ENCODE measurements around the gene MUC4. TPM values are rescaled to one million over a fixed set of nuclear protein-coding genes. Genes with fewer than 3 reads are reported as not detected.
"Not testable (repeated sequence)": the region's sequence is repeated elsewhere in the genome, so short reads cannot be mapped to it uniquely, and the experiment has no call there.

MUC4 gene
- total RNA-seq, 2 donors from 2014 or later = 0.35 to 2.3 TPM

GRCh38 chr3:195731356-195731905, 80.3 kb downstream of the MUC4 start:
- Mint-ChIP-seq H3K4me1 (no peaks in the 10 kb centered on the region), H3K4me3 (no peak overlapping the region), H3K9me3 (no peaks in the 10 kb centered on the region), H3K36me3 (ENCODE audit: low read depth) (no peaks in the 10 kb centered on the region), H3K27me3 (ENCODE audit: insufficient read depth) (no peaks in the 10 kb centered on the region), H3K27ac (no peak overlapping the region)
- Histone ChIP-seq H3K4me1 (ENCODE audit: control insufficient read depth, insufficient read depth, low read length) (no peaks in the 10 kb centered on the region), H3K36me3 (ENCODE audit: control insufficient read depth, insufficient read depth, low read length) (no peaks in the 10 kb centered on the region), H3K4me3 (ENCODE audit: low read length) (no peak overlapping the region), H3K27me3 (ENCODE audit: control insufficient read depth, insufficient read depth, low read length, poor library complexity, severe bottlenecking) (no peaks in the 10 kb centered on the region), H3K9me3 (ENCODE audit: control insufficient read depth, low read length) (no peaks in the 10 kb centered on the region), H3K9ac (ENCODE audit: extremely low read depth, low read length, poor library complexity, severe bottlenecking) (no peak overlapping the region), H3K27ac (ENCODE audit: low read depth, low read length) (no peak overlapping the region)
- no peak for DNase-seq
- 92 to 95% methylated on average over 11 of the region's 11 CpGs for WGBS, 2 experiments (ENCODE audit: insufficient coverage in 1 of 2, insufficient read length in 1 of 2)
- TF ChIP-seq, protein P1, sequence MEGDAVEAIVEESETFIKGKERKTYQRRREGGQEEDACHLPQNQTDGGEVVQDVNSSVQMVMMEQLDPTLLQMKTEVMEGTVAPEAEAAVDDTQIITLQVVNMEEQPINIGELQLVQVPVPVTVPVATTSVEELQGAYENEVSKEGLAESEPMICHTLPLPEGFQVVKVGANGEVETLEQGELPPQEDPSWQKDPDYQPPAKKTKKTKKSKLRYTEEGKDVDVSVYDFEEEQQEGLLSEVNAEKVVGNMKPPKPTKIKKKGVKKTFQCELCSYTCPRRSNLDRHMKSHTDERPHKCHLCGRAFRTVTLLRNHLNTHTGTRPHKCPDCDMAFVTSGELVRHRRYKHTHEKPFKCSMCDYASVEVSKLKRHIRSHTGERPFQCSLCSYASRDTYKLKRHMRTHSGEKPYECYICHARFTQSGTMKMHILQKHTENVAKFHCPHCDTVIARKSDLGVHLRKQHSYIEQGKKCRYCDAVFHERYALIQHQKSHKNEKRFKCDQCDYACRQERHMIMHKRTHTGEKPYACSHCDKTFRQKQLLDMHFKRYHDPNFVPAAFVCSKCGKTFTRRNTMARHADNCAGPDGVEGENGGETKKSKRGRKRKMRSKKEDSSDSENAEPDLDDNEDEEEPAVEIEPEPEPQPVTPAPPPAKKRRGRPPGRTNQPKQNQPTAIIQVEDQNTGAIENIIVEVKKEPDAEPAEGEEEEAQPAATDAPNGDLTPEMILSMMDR (conservative IDR thresholded peaks at IDR 0.05) = no peak

DNA sequence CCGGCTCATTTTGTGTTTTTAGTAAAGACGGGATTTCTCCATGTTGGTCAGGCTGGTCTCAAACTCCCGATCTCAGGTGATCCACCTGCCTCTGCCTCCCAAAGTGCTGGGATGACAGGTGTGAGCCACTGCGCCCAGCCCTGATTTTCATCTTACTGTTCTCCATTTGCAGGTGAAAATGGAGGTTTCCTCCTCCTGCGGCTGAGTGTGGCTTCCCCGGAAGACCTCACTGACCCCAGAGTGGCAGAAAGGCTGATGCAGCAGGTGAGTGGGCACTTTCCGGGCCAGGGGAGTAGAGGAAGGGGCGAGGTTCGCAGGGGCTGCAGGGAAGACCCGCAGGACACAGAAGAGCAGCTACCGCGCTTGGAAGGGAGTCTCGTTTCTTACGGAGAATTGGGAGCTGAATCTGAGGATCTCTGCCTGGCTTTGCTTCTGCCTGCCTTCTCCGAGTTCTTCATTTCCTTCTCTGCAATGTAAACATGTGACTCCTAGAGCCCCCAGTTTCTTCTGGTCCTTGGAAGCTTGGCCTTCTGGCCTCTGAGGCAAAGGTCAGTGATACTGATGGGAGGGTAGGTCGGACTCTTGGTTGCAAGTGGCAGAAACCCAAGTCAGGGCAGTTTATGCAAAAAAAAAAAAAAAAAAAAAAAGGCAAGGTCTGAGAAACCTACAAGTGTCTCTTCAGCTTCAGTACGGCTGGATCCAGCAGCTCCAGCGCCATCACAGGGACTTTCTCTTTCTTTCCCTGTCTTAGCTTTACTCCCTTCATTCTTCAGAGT, 82.1 kb downstream of the MUC4 start:
- Mint-ChIP-seq H3K27ac (no peak overlapping the region), H3K27me3 (ENCODE audit: insufficient read depth) (peaks cover 4% of the 10 kb centered on the region), H3K4me3 (no peak overlapping the region), H3K4me1 (no peaks in the 10 kb centered on the region), H3K36me3 (ENCODE audit: low read depth) (no peaks in the 10 kb centered on the region), H3K9me3 (no peaks in the 10 kb centered on the region)
- H3K4me3 ChIP-seq (ENCODE audit: low read length) = no peak overlapping the region
- TF ChIP-seq, protein P1 (conservative IDR thresholded peaks at IDR 0.05) = no peak
- H3K27ac ChIP-seq (ENCODE audit: low read depth, low read length) = no peak overlapping the region
- H3K9me3 ChIP-seq (ENCODE audit: control insufficient read depth, low read length) = no peaks in the 10 kb centered on the region
- H3K9ac ChIP-seq (ENCODE audit: extremely low read depth, low read length, poor library complexity, severe bottlenecking) = no peak overlapping the region
- WGBS, 2 experiments (ENCODE audit: insufficient coverage in 1 of 2, insufficient read length in 1 of 2) = 84 to 85% methylated on average over 18 of the region's 18 CpGs
- H3K4me1 ChIP-seq (ENCODE audit: control insufficient read depth, insufficient read depth, low read length) = no peaks in the 10 kb centered on the region
- no peaks in the 10 kb centered on the region for H3K36me3 ChIP-seq (ENCODE audit: control insufficient read depth, insufficient read depth, low read length)
- DNase-seq = no peak
- no peaks in the 10 kb centered on the region for H3K27me3 ChIP-seq (ENCODE audit: control insufficient read depth, insufficient read depth, low read length, poor library complexity, severe bottlenecking)

DNA sequence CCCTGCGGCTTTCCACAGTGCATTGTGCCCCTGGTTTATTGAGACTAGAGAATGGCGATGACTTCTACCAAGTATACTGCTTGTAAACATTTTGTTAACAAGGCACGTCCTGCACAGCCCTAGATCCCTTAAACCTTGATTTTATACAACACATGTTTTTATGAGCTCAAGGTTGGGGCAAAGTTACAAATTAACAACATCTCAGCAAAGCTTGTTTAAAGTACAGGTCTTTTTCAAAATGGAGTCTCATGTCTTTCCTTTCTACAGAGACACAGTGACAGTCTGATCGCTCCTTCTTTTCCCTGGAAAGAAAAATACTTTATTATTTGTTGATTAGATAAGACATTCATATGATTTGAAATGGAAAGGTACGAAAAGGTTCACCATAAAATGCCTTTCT, 82.9 kb downstream of the MUC4 start:
- H3K27ac ChIP-seq (ENCODE audit: low read depth, low read length); H3K9me3 ChIP-seq (ENCODE audit: control insufficient read depth, low read length); H3K27me3 ChIP-seq (ENCODE audit: control insufficient read depth, insufficient read depth, low read length, poor library complexity, severe bottlenecking); H3K36me3 ChIP-seq (ENCODE audit: control insufficient read depth, insufficient read depth, low read length); H3K4me3 Mint-ChIP-seq; H3K27ac Mint-ChIP-seq; H3K9me3 Mint-ChIP-seq; H3K9ac ChIP-seq (ENCODE audit: extremely low read depth, low read length, poor library complexity, severe bottlenecking); H3K4me3 ChIP-seq (ENCODE audit: low read length); H3K27me3 Mint-ChIP-seq (ENCODE audit: insufficient read depth); H3K4me1 ChIP-seq (ENCODE audit: control insufficient read depth, insufficient read depth, low read length); DNase-seq; H3K36me3 Mint-ChIP-seq (ENCODE audit: low read depth); H3K4me1 Mint-ChIP-seq: not testable (repeated sequence)
- 92 to 93% methylated on average over 3 to 4 of the region's 5 CpGs for WGBS, 2 experiments (ENCODE audit: insufficient coverage in 1 of 2, insufficient read length in 1 of 2)
